GM19468 (cell line): ENCODE data around the gene STEAP1B.
"Not testable (repeated sequence)": the region's sequence is repeated elsewhere in the genome, so short reads cannot be mapped to it uniquely, and the experiment has no call there.

Experiments used
- ATAC-seq: cut with Tn5 transposase; IDR thresholded peaks from one replicate; pipeline ENCODE4 v1.9.1; 2021; ENCODE audit warnings: mild to moderate bottlenecking, moderate library complexity, moderate number of reproducible peaks; ENCODE audit not compliant: unreplicated experiment; ENCODE audit errors: extremely low read depth

STEAP1B gene

GRCh38 chr7:22435105-22435504 is 64.9 kb downstream of the STEAP1B start:
- peak; percentile 28 for ATAC-seq

- ATAC-seq: no peak
Measured at GRCh38 chr7:22433710-22434460, 66.1 kb downstream of the STEAP1B start.

GRCh38 chr7:22433165-22433700 is 66.8 kb downstream of the STEAP1B start:
- ATAC-seq: not testable (repeated sequence)

- ATAC-seq: no peak
Measured at GRCh38 chr7:22432203-22432718, 67.7 kb downstream of the STEAP1B start.

- no peak for ATAC-seq
Measured at GRCh38 chr7:22430457-22430856, 69.5 kb downstream of the STEAP1B start.

GRCh38 chr7:22429386-22429785 is 70.6 kb downstream of the STEAP1B start:
- no peak for ATAC-seq

GRCh38 chr7:22427855-22428254 is 72.1 kb downstream of the STEAP1B start:
- ATAC-seq: no peak

GRCh38 chr7:22427104-22427503 is 72.9 kb downstream of the STEAP1B start:
- ATAC-seq: no peak

- no peak for ATAC-seq
Measured at GRCh38 chr7:22426463-22427094, 73.4 kb downstream of the STEAP1B start.

- ATAC-seq: no peak
Measured at GRCh38 chr7:22425361-22425760, 74.6 kb downstream of the STEAP1B start.

GRCh38 chr7:22422831-22423615 is 77.0 kb downstream of the STEAP1B start:
- no peak for ATAC-seq

GRCh38 chr7:22420973-22421635 is 78.9 kb downstream of the STEAP1B start:
- ATAC-seq: no peak

- no peak for ATAC-seq
Measured at GRCh38 chr7:22420008-22420407, 80.0 kb downstream of the STEAP1B start.

- no peak for ATAC-seq
Measured at GRCh38 chr7:22419488-22419887, 80.5 kb downstream of the STEAP1B start.

GRCh38 chr7:22418251-22419046 is 81.5 kb downstream of the STEAP1B start:
- ATAC-seq: no peak

GRCh38 chr7:22417841-22418240 is 82.1 kb downstream of the STEAP1B start:
- no peak for ATAC-seq

GRCh38 chr7:22417349-22417748 is 82.6 kb downstream of the STEAP1B start:
- ATAC-seq: no peak

GRCh38 chr7:22414424-22414823 is 85.6 kb downstream of the STEAP1B start:
- ATAC-seq: no peak

- no peak for ATAC-seq
Measured at GRCh38 chr7:22413211-22413610, 86.8 kb downstream of the STEAP1B start.
